Bone marrow (tissue), 2 donors: ENCODE results near the gene RALGPS1.

Experiments used
- DNase-seq, 2 donors: peaks; one replicate each; lab custom pipeline; 2025; lab: John Stamatoyannopoulos, UW

The RALGPS1 gene

DNA sequence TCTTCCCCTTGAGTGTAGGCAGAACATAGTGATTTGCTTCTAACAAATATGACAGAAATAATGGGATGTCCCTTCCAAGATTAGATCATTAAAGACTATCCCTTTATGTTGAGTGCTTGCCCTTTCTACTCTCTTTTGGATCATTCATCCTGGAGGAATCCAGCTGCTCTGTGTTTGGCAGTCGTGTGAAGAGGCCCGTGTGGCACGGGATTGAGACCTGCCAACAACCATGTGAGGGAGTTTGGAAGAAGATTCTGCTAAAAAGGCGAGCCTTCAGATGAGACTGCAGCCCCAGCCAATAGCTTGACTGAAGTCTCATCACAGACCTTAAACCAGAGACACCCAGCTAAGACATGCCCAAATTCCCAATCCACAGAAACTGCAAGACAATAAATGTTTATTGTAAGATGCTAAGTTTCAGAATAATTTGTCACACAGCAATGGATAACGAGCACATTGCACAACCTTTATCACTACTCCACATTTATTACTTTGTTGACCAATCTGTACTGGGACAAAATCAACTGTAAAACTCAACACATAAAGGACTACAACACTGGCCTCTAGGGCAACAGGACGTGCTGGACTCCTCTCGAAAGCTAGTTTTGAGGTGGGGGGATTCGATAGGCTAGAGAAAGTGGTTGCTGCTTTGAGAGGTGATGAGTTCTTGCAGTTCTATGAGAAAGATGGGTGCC is 165.0 kb downstream of the RALGPS1 start:
- DNase-seq: no peak

DNA sequence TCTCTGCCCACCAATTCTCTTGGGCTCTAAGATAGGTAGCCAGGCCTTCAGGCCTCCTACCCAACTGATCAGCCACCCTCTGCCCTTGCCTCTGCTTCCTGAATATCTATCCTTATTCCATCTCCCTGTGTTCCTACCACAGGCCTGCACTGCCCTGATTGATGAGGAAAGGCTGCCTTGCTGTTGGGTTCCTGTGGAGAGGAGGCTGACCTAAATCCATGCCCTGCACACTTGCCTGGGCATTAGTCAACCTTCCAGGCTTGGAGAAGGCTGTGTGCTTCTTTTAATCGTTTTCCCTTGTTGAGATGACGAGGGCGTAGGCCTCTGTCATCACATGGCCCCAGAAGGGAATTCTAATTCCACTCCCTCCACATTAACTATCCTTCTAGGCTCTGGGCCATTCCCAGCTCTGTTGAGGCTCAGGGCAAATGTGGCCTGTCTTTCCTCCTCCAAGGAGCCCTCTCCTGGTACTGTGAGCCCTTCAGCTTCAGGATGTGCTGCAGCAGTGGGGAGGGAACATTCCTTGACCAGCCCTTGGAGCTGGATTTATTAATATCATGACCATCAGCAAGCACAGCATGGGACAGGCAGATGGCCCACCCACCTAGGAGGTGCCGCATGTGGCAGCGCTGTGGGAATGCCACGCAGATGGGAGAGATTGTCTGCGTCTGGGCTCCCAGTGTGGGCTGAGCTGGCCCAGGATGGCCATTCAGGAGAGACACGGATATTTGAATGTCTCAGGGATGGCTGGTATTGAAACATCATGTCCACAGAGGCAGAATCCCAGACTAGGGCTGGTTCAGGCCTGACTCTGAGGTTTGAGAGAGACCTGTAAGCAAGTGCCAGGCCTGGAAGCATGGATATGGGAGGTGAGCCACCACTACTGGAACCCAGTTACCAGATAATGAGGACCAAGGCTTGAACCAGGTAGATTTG is 166.9 kb downstream of the RALGPS1 start:
- DNase-seq: no peak

- no peak for DNase-seq
Observed at GRCh38 chr9:127083138-127083980, 168.8 kb downstream of the RALGPS1 start.

DNA sequence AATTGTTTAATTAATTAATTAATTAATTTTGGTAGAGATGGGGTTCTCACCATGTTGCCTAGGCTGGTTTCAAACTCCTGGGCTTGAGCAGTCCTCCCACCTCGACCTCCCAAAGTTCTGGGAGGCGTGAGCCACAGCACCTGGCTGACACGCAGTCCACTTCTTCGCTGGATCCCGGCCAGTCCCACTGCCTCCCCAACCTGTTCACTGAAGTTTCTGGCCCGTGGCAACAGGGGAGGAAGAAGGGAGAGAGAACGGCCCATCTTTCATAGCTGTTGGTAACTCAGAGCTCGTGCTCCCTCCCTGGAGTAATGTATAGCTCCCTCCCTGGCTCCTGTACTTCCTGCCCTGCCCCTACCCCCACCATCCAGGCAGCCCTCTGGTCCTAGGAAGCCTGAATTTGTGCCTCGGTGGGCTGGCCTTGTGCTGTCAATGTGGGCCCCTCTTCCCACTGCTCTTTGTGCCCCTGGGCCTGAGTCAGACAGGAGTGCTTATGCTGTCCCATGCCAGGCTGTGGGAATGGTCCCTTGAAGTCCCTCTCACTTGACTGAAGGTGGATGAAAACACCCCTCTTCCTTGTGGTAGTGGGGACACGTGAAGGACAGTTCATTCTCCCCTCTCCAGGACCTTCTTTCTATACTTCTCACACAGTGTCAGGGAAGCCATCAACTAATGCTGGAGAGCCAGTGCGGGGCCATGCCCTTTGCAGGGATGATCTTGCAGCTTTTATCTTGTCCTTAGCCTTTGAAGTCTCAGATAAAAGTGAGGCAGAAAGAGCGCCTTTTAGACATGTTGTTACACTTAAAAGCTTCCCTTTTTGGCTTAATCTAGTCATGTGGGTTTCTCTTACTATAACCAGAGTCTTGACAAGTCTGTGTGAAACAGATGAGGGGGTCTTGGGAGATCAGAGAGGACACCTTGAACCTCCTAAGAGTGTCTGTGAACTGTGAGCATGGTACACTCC is 169.8 kb downstream of the RALGPS1 start:
- DNase-seq: no peak

- no peak for DNase-seq
Observed at GRCh38 chr9:127085186-127085585, 170.6 kb downstream of the RALGPS1 start.

GRCh38 chr9:127086771-127087170 is 172.2 kb downstream of the RALGPS1 start:
- no peak for DNase-seq

GRCh38 chr9:127087411-127087810 is 172.8 kb downstream of the RALGPS1 start:
- DNase-seq: no peak

- no peak for DNase-seq
Observed at GRCh38 chr9:127087836-127088235, 173.3 kb downstream of the RALGPS1 start.

- DNase-seq: no peak
Observed at GRCh38 chr9:127088724-127089615, 174.4 kb downstream of the RALGPS1 start.

- DNase-seq: no peak
Observed at GRCh38 chr9:127089631-127090081, 175.1 kb downstream of the RALGPS1 start.

- no peak for DNase-seq
Observed at GRCh38 chr9:127090341-127090985, 175.9 kb downstream of the RALGPS1 start.

DNA sequence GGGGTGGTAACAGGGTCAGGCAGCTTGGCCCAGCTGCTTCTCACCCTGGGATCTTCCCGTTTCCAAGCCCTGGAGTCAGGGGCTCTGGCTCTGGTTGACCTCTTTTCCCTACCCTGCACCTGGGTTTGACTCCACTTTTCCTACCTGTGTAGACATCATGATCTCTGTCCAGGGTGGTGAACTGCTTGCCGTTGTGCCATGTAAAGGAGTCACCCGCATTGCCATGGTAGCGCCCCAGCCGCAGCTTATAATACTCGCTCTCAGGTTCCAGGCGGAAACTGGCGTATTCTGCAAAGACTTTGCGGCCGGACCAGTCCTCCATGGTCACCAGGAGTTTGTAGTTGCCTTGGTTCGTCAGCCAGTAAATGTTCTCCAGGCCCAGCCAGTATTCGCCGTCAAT is 176.9 kb downstream of the RALGPS1 start:
- DNase-seq: no peak

- no peak for DNase-seq
Observed at GRCh38 chr9:127092041-127092608, 177.5 kb downstream of the RALGPS1 start.

GRCh38 chr9:127093319-127094020 is 178.9 kb downstream of the RALGPS1 start:
- no peak for DNase-seq

GRCh38 chr9:127095411-127095810 is 180.8 kb downstream of the RALGPS1 start:
- no peak for DNase-seq

- DNase-seq: no peak
Observed at GRCh38 chr9:127096208-127096607, 181.6 kb downstream of the RALGPS1 start.

DNA sequence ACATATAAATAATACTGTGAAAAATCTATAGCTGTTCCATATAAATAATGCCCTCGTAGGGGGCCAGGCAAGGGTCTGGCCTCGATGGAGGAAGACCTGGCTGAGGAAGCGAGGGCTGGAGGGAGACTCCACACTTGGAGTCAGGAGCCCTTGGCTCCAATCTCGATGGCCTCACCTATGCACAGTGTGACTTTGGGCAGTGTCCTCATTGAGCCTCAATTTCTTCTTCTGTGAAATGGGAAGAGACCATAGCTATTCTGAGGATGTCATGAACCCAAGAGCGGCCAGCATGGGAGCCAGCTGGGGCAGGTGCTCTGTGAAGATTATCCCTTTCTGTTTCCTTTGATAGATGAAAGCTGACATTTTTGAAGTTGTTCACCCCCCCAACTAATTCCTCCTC is 183.1 kb downstream of the RALGPS1 start:
- no peak for DNase-seq

GRCh38 chr9:127098916-127099553 is 184.5 kb downstream of the RALGPS1 start:
- no peak for DNase-seq
